HG02571 (cell line): ENCODE data around the gene FAT1.
"Not testable (repeated sequence)": the region's sequence is repeated elsewhere in the genome, so short reads cannot be mapped to it uniquely, and the experiment has no call there.

Source experiments
- ATAC-seq: cut with Tn5 transposase; IDR thresholded peaks from one replicate; pipeline ENCODE4 v1.9.1; 2021; ENCODE audit warnings: mild to moderate bottlenecking, moderate library complexity; ENCODE audit not compliant: unreplicated experiment

Gene FAT1

DNA sequence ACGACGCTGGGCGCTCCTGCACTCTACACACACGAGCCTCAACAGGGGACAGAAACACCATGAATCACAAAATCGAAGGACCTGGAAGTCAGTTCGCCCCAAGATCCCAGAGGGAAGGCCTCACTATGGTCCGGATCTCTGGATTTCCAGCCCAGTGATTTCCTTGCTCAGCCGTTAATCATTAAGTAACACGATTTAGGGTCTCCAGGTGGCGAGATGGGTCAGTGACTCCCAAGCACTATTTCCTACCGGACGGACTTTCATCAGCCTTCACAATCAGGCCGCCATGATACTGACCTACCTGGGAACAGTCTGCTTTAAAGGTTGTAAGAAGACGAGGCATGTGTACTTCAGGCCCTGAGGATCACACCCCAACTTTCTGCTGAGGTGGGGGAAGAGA is 63.7 kb downstream of the FAT1 start:
- ATAC-seq: no peak

DNA sequence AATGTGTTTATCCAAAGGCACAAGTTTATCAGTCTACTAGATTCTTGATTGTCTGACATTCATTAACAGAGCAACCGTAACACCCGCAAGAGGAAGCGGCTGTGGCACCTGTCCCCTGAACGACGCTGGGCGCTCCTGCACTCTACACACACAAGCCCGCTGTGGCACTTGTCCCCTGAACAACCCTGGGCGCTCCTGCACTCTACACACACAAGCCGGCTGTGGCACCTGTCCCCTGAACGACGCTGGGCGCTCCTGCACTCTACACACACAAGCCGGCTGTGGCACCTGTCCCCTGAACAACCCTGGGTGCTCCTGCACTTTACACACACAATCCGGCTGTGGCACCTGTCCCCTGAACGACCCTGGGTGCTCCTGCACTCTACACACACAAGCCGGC is 64.2 kb downstream of the FAT1 start:
- ATAC-seq: not testable (repeated sequence)

DNA sequence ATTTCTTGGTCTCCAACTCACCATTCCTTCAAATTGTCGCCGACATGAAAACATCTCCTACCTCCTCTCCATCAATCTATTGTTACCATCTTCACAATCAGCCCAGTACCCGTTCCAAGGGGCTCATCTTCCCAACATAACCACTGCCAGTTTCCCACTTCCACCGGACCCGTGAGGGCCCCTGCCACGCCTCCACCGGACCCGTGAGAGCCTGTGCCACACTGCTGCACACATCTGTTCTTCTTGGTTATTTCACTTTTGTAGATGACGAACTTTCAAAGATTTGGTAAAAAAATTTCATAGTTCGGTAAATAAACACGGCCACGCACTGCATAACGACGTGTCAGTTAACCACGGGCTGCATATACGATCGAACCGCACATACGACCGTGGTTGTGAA is 65.0 kb downstream of the FAT1 start:
- no peak for ATAC-seq

DNA sequence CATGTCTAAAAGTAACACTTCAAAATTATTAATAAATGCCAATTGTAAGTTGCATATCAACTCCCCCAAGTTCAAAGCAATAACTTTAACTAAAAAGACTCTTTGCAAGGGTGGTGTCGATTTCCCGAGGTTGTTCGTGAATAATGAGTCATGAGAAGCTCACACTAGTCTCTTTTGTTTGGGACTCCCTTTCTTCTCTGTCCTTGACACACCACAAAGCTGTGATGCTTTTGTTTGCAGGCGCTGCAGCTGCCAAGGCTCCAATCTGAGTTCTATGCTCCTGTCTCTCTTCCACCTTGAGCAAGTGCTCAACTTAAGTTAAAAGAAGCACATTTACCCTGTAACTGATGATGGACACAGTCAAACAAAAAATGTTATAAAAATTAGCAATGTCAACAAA is 65.9 kb downstream of the FAT1 start:
- no peak for ATAC-seq

GRCh38 chr4:186653969-186654368 is 69.7 kb downstream of the FAT1 start:
- ATAC-seq: no peak

GRCh38 chr4:186651624-186652023 is 72.0 kb downstream of the FAT1 start:
- no peak for ATAC-seq

GRCh38 chr4:186651181-186651603 is 72.5 kb downstream of the FAT1 start:
- ATAC-seq: no peak

DNA sequence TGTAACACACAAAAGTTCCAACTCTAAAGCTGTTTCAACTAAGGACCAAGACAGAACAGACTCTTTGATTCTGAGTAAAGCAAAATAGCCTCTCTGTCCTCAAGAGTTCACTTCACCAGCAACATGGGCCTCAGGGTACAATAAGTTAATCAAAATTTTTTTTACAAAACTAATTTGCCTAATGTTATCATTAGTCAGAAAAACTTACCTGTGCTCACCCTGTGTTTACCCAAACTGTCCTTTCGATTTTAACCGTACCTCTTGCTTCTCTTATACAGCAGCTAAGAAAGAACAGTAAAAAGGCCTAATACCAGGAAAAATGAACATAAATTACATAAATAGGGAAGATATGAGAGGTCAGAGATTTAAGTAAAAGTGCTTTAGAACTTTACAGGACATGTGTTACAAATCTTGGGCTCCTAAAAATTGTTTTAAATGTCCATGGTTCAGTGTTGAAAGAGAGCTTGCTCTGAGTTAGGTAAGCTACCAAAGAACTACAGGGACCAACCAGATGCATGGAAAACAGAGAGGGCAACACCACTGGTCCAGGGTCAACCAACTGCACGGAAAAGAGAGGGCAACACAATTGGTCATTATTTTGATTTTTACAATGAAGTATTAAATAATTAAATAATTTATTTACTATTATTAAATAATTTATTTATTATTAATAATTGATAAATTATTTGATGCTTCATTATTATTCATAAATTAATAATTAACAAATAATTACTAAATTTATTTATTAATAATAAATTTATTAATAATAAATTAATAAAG is 73.1 kb downstream of the FAT1 start:
- ATAC-seq: no peak

GRCh38 chr4:186647821-186648220 is 75.8 kb downstream of the FAT1 start:
- ATAC-seq: no peak

- ATAC-seq: no peak
Measured at GRCh38 chr4:186644737-186645261, 78.9 kb downstream of the FAT1 start.

DNA sequence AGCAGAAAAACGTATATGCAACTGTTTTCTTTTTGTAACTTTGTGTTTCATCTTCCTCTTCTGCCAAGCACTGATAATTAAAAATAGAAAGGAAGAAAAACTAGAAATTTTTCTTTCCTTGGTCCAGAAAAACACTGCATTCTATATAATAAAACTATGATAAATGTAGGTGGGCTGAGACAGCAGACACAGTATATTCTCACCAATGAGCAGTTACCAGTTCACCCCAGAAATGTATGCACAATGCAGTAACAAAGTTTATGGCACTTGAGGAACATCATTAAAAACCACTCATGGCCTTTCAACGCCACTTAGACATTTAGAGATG is 79.4 kb downstream of the FAT1 start:
- no peak for ATAC-seq

DNA sequence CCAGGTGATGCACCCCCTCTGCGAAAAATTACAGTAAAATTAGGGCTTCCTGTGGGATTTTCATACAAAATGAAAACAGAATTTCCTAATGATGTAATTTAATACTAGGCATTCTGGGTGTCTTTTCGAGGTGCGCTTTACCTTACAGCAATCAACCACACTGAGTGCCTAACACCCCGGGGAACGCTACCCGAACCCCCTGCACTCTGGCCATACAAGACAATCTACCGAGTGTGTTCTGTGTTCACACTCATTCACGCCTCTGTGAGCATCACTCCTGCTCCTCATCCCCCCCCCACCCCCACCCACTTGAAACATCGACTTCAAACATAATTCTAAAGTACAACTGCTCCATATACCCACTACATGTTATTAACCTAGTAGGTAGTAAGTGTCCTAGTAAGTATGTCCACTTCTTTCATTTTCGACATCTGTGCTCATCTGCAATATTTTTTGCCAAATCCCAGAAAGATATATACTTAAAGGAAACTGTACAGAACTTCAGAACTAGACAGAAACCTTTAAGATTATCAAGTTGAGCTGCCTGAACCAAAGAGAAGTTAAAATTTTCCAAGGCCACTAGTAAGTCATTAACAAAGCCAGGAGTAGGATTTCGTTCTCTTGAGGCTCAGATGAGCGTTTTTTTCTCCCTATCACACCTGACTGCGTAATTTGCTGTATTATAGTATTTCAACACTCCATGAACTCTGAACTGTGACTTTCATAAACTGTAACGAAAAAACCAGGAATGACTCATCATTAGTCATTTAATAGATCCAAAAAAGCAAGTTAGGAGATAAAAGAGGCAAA is 80.0 kb downstream of the FAT1 start:
- ATAC-seq: no peak

DNA sequence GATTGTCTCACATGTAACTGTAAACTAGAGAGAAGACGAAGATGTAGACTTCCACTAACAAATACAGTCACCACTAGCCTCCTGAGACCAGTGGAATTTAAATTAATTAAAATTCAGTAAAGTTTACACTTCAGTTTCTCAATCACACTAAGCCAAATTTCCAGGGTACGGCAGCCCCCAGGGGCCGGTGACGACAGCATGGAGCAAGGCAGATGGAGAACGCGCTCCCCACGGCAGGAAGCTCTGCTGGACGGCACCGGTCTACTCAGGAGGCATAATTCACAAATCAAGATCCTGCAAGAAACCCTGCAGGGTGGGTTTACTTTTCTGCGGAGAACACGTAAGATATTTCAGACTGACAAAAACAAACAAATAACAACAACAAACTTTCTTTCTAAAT is 80.7 kb downstream of the FAT1 start:
- ATAC-seq: no peak

DNA sequence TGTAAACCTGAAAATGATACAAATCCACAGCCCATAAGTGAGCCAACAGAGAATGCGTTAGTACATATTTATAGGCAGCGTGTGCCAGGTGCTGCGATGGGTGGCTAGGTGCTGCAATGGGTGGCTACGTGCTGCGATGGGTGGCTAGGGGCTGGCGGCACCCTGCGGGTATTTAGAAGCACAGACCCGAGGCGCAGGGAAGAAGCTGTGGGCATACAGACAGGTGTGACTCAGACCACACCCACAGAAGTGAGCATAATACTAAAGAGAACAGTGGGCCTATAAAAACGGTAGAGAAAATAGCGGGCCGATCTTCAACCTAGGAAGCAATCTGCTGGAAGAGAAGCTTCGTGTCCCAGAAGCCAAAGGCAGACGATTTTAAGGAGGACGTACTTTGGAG is 81.1 kb downstream of the FAT1 start:
- no peak for ATAC-seq

DNA sequence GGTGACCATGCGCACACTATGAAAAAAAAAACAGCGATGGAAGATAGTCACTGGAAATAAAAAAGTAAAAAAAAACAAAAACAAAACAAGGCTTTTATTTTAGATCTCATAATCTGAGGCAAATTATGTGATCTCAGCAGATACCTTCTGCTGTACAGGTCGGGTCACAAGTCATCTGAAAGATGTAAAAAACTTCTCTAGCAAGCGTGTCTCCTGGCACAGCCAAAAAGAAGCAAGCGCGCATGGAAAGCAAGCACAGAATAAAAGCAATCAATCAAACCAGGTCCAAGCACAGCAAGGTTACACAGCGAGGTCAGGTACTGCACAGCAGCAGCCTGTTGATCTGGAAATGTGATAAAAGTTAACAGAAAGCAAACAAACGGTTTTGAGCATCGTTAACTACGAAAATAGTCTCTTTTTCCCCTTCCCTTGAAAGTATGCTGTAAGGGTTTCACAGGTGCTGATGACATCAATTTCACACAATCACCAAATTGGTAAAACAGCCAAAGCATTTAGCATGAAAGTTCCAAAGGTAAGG is 89.0 kb downstream of the FAT1 start:
- ATAC-seq: no peak

DNA sequence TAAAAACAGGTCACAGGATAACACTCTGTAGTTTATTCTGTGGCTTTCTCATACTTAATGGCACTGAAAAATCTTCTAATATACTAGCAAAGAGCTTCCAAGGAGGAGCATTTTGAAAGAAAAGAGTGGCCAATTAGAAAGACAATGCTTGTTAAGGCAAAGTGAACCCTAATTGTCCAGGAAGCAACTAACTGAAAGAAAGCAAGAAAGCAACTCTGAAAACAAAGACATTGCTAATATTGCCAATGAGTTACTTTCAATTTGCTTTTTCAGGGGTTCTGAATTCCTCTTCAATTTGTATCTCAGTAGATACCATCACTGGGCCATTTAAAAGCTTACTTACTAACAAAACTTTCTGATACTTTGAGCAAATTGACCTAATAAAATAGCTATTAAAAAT is 89.8 kb downstream of the FAT1 start:
- no peak for ATAC-seq

DNA sequence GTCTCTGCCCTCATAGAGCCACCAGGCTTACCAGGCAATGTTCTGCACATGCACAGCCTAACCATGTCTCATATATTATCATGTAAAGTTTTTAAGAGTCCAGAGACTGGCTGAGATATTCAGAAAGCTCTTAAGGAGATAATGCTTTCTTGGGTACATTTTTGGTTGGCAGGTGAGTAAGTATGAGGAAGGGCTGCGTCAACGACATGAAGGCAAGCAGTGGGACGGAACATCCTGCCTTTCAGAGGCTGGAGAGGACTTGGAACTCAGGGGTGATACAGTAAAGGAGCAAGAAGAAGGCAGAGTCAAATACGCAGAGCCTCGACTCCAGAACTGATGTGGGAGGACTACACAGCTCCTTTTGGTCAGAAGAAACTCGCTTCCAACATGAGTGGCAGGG is 93.5 kb downstream of the FAT1 start:
- ATAC-seq: no peak

DNA sequence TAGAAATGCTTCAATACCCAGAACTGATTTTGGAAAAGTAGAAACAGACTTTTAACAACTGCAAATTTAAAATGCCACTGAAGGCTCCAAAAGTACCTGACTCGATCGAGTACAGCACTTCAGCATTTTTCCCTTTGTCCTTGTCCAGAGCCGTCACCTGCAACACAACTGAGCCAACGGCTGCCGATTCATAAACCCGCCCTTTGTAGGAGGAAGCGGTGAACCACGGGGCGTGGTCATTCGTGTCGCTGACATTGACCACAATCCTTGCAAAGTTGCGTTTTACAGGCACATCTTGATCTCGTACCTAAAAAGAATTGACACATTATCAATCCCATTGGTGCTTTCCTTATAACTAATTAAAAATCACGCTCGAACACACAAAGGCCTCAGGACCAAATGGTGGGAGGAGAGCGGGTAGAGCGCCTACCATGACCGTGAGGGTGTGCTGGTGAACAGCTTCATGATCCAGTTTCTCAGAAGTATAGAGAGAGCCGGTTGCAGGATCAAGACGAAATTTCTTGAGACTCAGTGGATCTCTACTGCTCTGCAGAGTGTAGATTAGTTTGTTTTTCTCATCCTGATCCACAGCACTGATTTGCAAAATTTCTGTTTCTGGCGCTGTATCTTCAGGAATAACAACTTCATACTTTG is 95.5 kb downstream of the FAT1 start:
- no peak for ATAC-seq

GRCh38 chr4:186627226-186627865 is 96.3 kb downstream of the FAT1 start:
- no peak for ATAC-seq

DNA sequence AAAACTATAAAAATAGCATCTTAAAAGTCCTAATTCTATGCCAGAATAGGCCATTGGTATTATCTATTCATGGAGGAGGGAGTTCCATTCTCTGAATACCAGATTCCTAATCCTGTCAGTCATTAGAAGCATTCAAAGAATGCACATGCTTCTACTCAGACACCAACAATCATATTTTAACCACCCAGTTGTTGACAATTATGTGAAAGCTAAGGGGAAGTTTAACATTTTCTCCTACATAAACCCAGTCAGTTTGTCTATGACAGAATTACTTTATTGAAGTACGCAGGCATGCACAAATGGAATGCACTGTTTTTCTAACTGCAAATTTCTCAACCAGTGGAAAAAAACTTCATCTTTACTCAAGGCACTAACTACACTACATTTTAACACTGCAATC is 98.7 kb downstream of the FAT1 start:
- no peak for ATAC-seq

DNA sequence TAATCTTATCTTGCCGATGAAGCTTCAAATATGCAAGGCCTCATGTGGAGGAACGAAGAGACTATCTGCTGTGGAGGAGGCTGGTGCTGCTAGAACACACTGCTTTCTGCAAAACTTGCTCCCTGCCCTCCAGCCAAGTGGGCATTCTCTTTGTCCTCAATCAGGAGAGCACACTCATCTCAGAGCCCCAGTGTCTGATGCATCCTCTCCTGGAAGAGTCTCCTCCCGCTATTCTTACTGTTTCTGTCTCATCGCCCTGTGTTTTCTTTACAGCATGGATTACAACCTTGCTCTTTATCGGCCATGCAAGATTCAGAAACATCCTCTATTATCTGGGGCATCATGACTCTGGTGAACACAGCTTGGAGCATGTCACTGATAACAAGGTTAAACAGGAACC is 100.1 kb downstream of the FAT1 start:
- ATAC-seq: no peak
